HEK293 (cell line): ENCODE measurements around the gene CIAO2B.

Source experiments
- CTCF ChIA-PET: fragments of 350-600 bp; formaldehyde crosslinking; extraction: SDS; loops from one replicate; lab custom pipeline; 2021; ENCODE audit warnings: antibody characterized with exemption; lab: Yijun Ruan, JAX
- POLR2A ChIA-PET: fragments of 300-600 bp; formaldehyde crosslinking; extraction: SDS; loops from one replicate; lab custom pipeline; 2020; ENCODE audit warnings: antibody characterized with exemption, inconsistent platforms; lab: Yijun Ruan, JAX
- H3K27ac ChIP-seq: fragments of 200-500 bp; sonication (Bioruptor generic); 2 replicates; pipeline ENCODE4 v1.5.1; 2014; ENCODE audit warnings: low read depth, low read length, control low read depth, inconsistent platforms; ENCODE audit errors: extremely low read depth
- H3K36me3 ChIP-seq, 2 experiments: fragments of 200-500 bp in 1 of 2; sonication (Bioruptor generic) in 1 of 2; 1 replicate in 1 of 2; 2 replicates in 1 of 2; pipeline ENCODE4 v1.5.1; 2014 to 2017; ENCODE audit warnings: inconsistent platforms in 2 of 2, low read length in 2 of 2; ENCODE audit not compliant: control insufficient read depth in 2 of 2, insufficient read depth in 1 of 2
- H3K4me1 ChIP-seq: fragments of 200-500 bp; sonication (Bioruptor generic); 2 replicates; pipeline ENCODE4 v1.5.1; 2014; ENCODE audit warnings: mild to moderate bottlenecking, low read length, inconsistent platforms; ENCODE audit not compliant: control insufficient read depth, insufficient read depth
- H3K4me3 ChIP-seq: 2 replicates; pipeline ENCODE4 v1.5.1; 2011; ENCODE audit warnings: low read depth, mild to moderate bottlenecking, control low read depth, low read length, moderate library complexity
- H3K9me3 ChIP-seq: fragments of 200-500 bp; sonication (Bioruptor generic); 2 replicates; pipeline ENCODE4 v1.5.1; 2014; ENCODE audit warnings: low read depth, low read length, inconsistent platforms; ENCODE audit not compliant: control insufficient read depth, insufficient read depth
- INSM2 ChIP-seq: fragments of 450-650 bp; formaldehyde crosslinking; IDR thresholded peaks from 2 replicates; pipeline ENCODE4 v1.5.1; 2016; ENCODE audit warnings: missing biosample characterization, missing genetic modification characterization
- KLF1 ChIP-seq: fragments of 450-650 bp; formaldehyde crosslinking; IDR thresholded peaks from 2 replicates; pipeline ENCODE4 v1.5.1; 2016; ENCODE audit warnings: missing biosample characterization, missing genetic modification characterization
- REST ChIP-seq: fragments of 450-650 bp; formaldehyde crosslinking; IDR thresholded peaks from 2 replicates; pipeline ENCODE4 v1.5.1; 2016; ENCODE audit warnings: missing biosample characterization, missing genetic modification characterization
- WT1 ChIP-seq: fragments of 450-650 bp; formaldehyde crosslinking; IDR thresholded peaks from 2 replicates; pipeline ENCODE4 v1.5.1; 2016; ENCODE audit warnings: missing biosample characterization, missing genetic modification characterization
- ZBTB21 ChIP-seq: fragments of 450-650 bp; formaldehyde crosslinking; IDR thresholded peaks from 2 replicates; pipeline ENCODE4 v1.5.1; 2017; ENCODE audit warnings: missing biosample characterization, missing genetic modification characterization
- ZBTB48 ChIP-seq: fragments of 450-650 bp; formaldehyde crosslinking; IDR thresholded peaks from 2 replicates; pipeline ENCODE4 v1.5.1; 2016; ENCODE audit warnings: missing biosample characterization, missing genetic modification characterization
- ZBTB7A ChIP-seq: fragments of 450-650 bp; formaldehyde crosslinking; IDR thresholded peaks from 2 replicates; pipeline ENCODE4 v1.5.1; 2016; ENCODE audit warnings: low read depth, missing biosample characterization, missing genetic modification characterization
- ZFHX2 ChIP-seq: fragments of 450-650 bp; formaldehyde crosslinking; conservative IDR thresholded peaks from 2 replicates; pipeline ENCODE4 v1.5.1; 2016; ENCODE audit warnings: missing biosample characterization, missing genetic modification characterization
- ZNF133 ChIP-seq: fragments of 450-650 bp; formaldehyde crosslinking; IDR thresholded peaks from 2 replicates; pipeline ENCODE4 v1.5.1; 2016; ENCODE audit warnings: missing biosample characterization, missing genetic modification characterization
- ZNF18 ChIP-seq: fragments of 450-650 bp; formaldehyde crosslinking; IDR thresholded peaks from 2 replicates; pipeline ENCODE4 v1.5.1; 2016; ENCODE audit warnings: missing biosample characterization, missing genetic modification characterization
- ZNF223 ChIP-seq: fragments of 450-650 bp; formaldehyde crosslinking; IDR thresholded peaks from 2 replicates; pipeline ENCODE4 v1.5.1; 2016; ENCODE audit warnings: missing biosample characterization, missing genetic modification characterization
- ZNF239 ChIP-seq: fragments of 450-650 bp; formaldehyde crosslinking; IDR thresholded peaks from 2 replicates; pipeline ENCODE4 v1.5.1; 2016; ENCODE audit warnings: missing biosample characterization, missing genetic modification characterization
- ZNF423 ChIP-seq: fragments of 450-650 bp; formaldehyde crosslinking; IDR thresholded peaks from 2 replicates; pipeline ENCODE4 v1.5.1; 2016; ENCODE audit warnings: missing biosample characterization, missing genetic modification characterization
- ZNF548 ChIP-seq: fragments of 450-650 bp; formaldehyde crosslinking; IDR thresholded peaks from 2 replicates; pipeline ENCODE4 v1.5.1; 2016; ENCODE audit warnings: missing biosample characterization, missing genetic modification characterization
- ZNF610 ChIP-seq: fragments of 450-650 bp; formaldehyde crosslinking; IDR thresholded peaks from 2 replicates; pipeline ENCODE4 v1.5.1; 2016; ENCODE audit warnings: missing biosample characterization, missing genetic modification characterization, borderline replicate concordance
- ZNF629 ChIP-seq: fragments of 450-650 bp; formaldehyde crosslinking; IDR thresholded peaks from 2 replicates; pipeline ENCODE4 v1.5.1; 2017; ENCODE audit warnings: missing biosample characterization, missing genetic modification characterization
- ZNF639 ChIP-seq: fragments of 450-650 bp; formaldehyde crosslinking; IDR thresholded peaks from 2 replicates; pipeline ENCODE4 v1.5.1; 2016; ENCODE audit warnings: missing biosample characterization, missing genetic modification characterization
- ZNF658 ChIP-seq: fragments of 450-650 bp; formaldehyde crosslinking; IDR thresholded peaks from 2 replicates; pipeline ENCODE4; 2016; ENCODE audit warnings: missing biosample characterization, missing genetic modification characterization
- ZNF830 ChIP-seq: fragments of 450-650 bp; IDR thresholded peaks from 2 replicates; pipeline ENCODE4 v1.5.0; 2018; ENCODE audit warnings: missing biosample characterization, missing genetic modification characterization, low read depth, mild to moderate bottlenecking, moderate library complexity

Gene CIAO2B

GRCh38 chr16:66894055-66894454, 40.1 kb downstream of the CIAO2B start:
- ChIA-PET POLR2A (interaction anchor here (0.7 kb wide), 1 partner anchor 119 kb away, joined by 7 read pairs; no protein-coding TSS in a partner anchor), CTCF (interaction anchor here (0.6 to 17.9 kb wide), 17 partner anchors 8 to 337 kb away, joined by 3 to 268 read pairs (median 9); partner anchors contain the start of genes CDH16, CES3, CIAO2B and RRAD)
- no peaks in the 10 kb centered on the region for H3K9me3 ChIP-seq
- H3K4me1 ChIP-seq = no peaks in the 10 kb centered on the region
- TF ChIP-seq ZBTB7A (tag by site-specific recombination) = no peak
- TF ChIP-seq WT1 = no peak
- no peak for TF ChIP-seq ZNF423 (tag by site-specific recombination)
- TF ChIP-seq ZNF658 (tag by site-specific recombination) = no peak
- TF ChIP-seq ZNF223 = no peak
- no peak for TF ChIP-seq KLF1 (tag by site-specific recombination)
- no peak for TF ChIP-seq ZNF610 (tag by site-specific recombination)
- no peak for TF ChIP-seq ZNF239 (tag by site-specific recombination)
- no peak for TF ChIP-seq ZFHX2 (tag by site-specific recombination)
- TF ChIP-seq ZNF18 (tag by site-specific recombination) = no peak
- TF ChIP-seq ZNF830 (tag by site-specific recombination) = no peak
- TF ChIP-seq ZBTB48 (tag by site-specific recombination) = no peak
- no peak for TF ChIP-seq ZNF639 (tag by site-specific recombination)
- no peak for TF ChIP-seq INSM2 (tag by site-specific recombination)
- TF ChIP-seq ZNF133 = no peak
- TF ChIP-seq REST (tag by site-specific recombination) = no peak
- no peak for TF ChIP-seq ZNF629 (tag by site-specific recombination)
- TF ChIP-seq ZNF548 (tag by site-specific recombination) = no peak
- TF ChIP-seq ZBTB21 = no peak
- no peak overlapping the region for H3K27ac ChIP-seq
- no peak overlapping the region for H3K4me3 ChIP-seq
- peaks cover 4 to 9% of the 10 kb centered on the region in 2 experiments; a peak in 2 of 3 replicates for H3K36me3 ChIP-seq
